ENCODE results near the gene PTK6. TPM values are rescaled to one million over a fixed set of nuclear protein-coding genes. Genes with fewer than 3 reads are reported as not detected.

PTK6 gene
- total RNA-seq: 0.12 and 0.13 TPM in 2 replicates

DNA sequence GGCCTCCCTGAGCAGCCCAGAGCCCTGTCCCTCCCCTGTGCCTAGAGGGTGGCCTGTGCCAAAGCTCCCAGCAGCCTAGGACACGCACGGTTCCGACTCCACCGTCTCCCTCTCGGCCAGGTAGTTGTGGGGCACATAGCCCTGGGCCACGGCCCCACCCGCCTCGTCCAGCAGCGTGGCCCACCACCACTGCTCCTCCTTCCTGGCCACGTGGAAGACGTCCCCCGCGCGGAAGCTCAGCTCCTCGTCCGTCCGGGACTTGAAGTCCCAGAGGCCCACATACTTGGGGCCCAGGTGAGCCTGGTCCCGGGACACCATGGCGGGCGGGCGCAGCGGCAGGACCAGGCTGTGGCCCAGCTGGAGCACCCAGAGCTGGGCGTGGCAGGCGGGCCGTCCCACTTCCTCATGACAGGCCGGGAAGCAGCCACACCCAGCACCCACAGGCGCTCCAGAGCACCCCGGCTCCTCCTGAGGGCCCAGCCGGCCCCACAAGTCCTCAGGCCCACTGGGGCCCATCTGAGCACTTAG, at the start of gene PTK6:
Gene PTK6 (minus strand): TSS at position 380 of the 528 bp plus-strand sequence. CDS start 62 bp downstream, at position 318.

GRCh38 chr20:63574156-63574828, 37.1 kb upstream of the PTK6 start, which contains the start of gene HELZ2:
Gene HELZ2, minus strand, starts transcription at chr20:63574239. Its CDS starts 1,854 bp downstream, at chr20:63572385.

DNA sequence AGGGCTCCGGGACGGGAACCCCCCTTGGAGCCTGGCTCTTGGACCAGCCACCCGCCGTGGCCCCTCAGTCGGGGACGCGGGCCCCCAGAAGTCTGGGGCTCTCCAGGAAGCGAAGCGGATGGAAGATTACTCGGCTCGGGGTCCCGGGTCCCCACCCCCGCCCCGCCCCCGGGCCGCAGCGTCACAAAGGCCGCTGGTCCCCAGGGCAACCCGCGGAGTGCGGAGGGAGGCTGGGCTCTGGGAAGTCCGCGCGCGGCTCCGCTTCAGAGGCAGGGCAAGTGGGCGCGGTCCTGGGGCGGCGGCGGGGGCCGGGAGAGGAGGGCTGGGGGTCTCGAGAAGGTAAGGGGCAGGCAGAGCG, 16.7 kb upstream of the PTK6 start, which contains the start of gene FNDC11:
Gene FNDC11 (plus strand): TSS at position 227 of the 358 bp plus-strand sequence. CDS start 1,505 bp downstream, outside the sequence.

GRCh38 chr20:63547725-63548480, 10.7 kb upstream of the PTK6 start, which contains the start of gene SRMS:
Gene SRMS, minus strand, starts transcription at chr20:63547749. Its CDS starts 286 bp downstream, at chr20:63547463.

GRCh38 chr20:63520504-63520933, 16.7 kb downstream of the PTK6 start, which contains the start of gene PPDPF:
Gene PPDPF, plus strand, starts transcription at chr20:63520765. Its CDS starts 544 bp downstream, at chr20:63521309.

DNA sequence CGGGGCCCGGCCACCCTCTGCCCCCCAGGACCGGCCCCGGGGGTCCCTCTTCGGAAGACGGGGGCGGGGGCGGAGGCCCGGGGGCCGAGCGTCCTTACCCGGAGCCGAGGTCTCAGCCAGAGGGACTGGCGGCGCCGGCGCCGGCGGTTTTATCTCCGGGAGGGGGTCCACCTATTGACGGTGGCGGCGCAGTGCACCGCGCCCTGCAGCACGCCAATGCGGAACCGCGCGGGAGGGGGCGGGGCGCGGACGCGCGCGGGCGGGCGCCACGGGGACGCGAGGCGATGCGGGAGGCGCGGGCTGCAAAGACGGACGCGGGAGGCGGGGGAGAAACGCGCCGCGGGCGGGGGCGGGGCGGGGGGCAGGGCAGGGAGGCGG, 38.2 kb downstream of the PTK6 start, which contains the start of gene EEF1A2:
Gene EEF1A2 (minus strand): TSS at position 124 of the 378 bp plus-strand sequence. CDS start 1,320 bp downstream, outside the sequence.

Other genes with a start within 250 kb of the PTK6 start
- not detected in 2 replicates for gene COL20A1, start 244.2 kb downstream of the PTK6 start, total RNA-seq
- not detected in 2 replicates for gene CHRNA4, start 176.0 kb downstream of the PTK6 start, total RNA-seq
- not detected in 2 replicates for gene KCNQ2, start 64.7 kb downstream of the PTK6 start, total RNA-seq
- gene EEF1A2, start 38.3 kb downstream of the PTK6 start, total RNA-seq: 0.06 and 0.13 TPM in 2 replicates
- gene PPDPF, start 16.6 kb downstream of the PTK6 start, total RNA-seq: 31.3 and 33.0 TPM in 2 replicates
- not detected in 2 replicates for gene SRMS, start 10.4 kb upstream of the PTK6 start, total RNA-seq
- 0.12 and 0.13 TPM in 2 replicates for gene FNDC11, start 16.8 kb upstream of the PTK6 start, total RNA-seq
- 27.6 and 32.0 TPM in 2 replicates for gene HELZ2, start 36.9 kb upstream of the PTK6 start, total RNA-seq
- gene GMEB2, start 89.7 kb upstream of the PTK6 start, total RNA-seq: 8.4 and 8.5 TPM in 2 replicates
- gene STMN3, start 116.0 kb upstream of the PTK6 start, total RNA-seq: 13.7 and 22.9 TPM in 2 replicates
- 12.4 and 15.7 TPM in 2 replicates for gene RTEL1, start 120.9 kb upstream of the PTK6 start, total RNA-seq
- 4.5 and 7.0 TPM in 2 replicates for gene TNFRSF6B, start 159.3 kb upstream of the PTK6 start, total RNA-seq
- gene ARFRP1, start 170.6 kb upstream of the PTK6 start, total RNA-seq: 44.7 and 53.4 TPM in 2 replicates
- gene ZGPAT, start 170.7 kb upstream of the PTK6 start, total RNA-seq: 15.8 and 22.3 TPM in 2 replicates
- 2.1 TPM in 2 replicates for gene LIME1, start 199.3 kb upstream of the PTK6 start, total RNA-seq
- 19.3 and 21.5 TPM in 2 replicates for gene SLC2A4RG, start 202.4 kb upstream of the PTK6 start, total RNA-seq

Data from aortic smooth muscle cell (primary cell).